HG02970 (cell line): ENCODE data around the gene SLC2A14.
"Not testable (repeated sequence)": the region's sequence is repeated elsewhere in the genome, so short reads cannot be mapped to it uniquely, and the experiment has no call there.

Source experiments
- ATAC-seq: cut with Tn5 transposase; IDR thresholded peaks from one replicate; pipeline ENCODE4 v1.9.1; 2021; ENCODE audit warnings: mild to moderate bottlenecking, moderate library complexity, moderate number of reproducible peaks; ENCODE audit not compliant: unreplicated experiment, low FRiP score

The SLC2A14 gene

GRCh38 chr12:7877420-7877819, 4.7 kb upstream of the SLC2A14 start:
- ATAC-seq: no peak

- no peak for ATAC-seq
These were observed 2.4 kb downstream of the SLC2A14 start for GRCh38 chr12:7870335-7870734.

- no peak for ATAC-seq
These were observed 3.6 kb downstream of the SLC2A14 start for GRCh38 chr12:7869137-7869536.

GRCh38 chr12:7868391-7868790, 4.3 kb downstream of the SLC2A14 start:
- ATAC-seq: no peak

GRCh38 chr12:7864601-7865150, 8.0 kb downstream of the SLC2A14 start:
- ATAC-seq: no peak

GRCh38 chr12:7862814-7863348, 9.8 kb downstream of the SLC2A14 start:
- not testable (repeated sequence) for ATAC-seq

GRCh38 chr12:7862301-7862700, 10.4 kb downstream of the SLC2A14 start:
- ATAC-seq: not testable (repeated sequence)

- no peak for ATAC-seq
These were observed 13.2 kb downstream of the SLC2A14 start for GRCh38 chr12:7859552-7859951.

- ATAC-seq: no peak
These were observed 14.7 kb downstream of the SLC2A14 start for GRCh38 chr12:7857971-7858370.

- ATAC-seq: no peak
These were observed 16.2 kb downstream of the SLC2A14 start for GRCh38 chr12:7856516-7856915.

- no peak for ATAC-seq
These were observed 19.2 kb downstream of the SLC2A14 start for GRCh38 chr12:7853557-7853956.

GRCh38 chr12:7851622-7852081, 21.1 kb downstream of the SLC2A14 start:
- ATAC-seq: not testable (repeated sequence)

- ATAC-seq: not testable (repeated sequence)
These were observed 22.6 kb downstream of the SLC2A14 start for GRCh38 chr12:7850099-7850498.

- not testable (repeated sequence) for ATAC-seq
These were observed 24.7 kb downstream of the SLC2A14 start for GRCh38 chr12:7848098-7848422.

- ATAC-seq: not testable (repeated sequence)
These were observed 25.3 kb downstream of the SLC2A14 start for GRCh38 chr12:7847226-7848097.

- ATAC-seq: no peak
These were observed 28.6 kb downstream of the SLC2A14 start for GRCh38 chr12:7844116-7844515.

GRCh38 chr12:7843583-7843982, 29.1 kb downstream of the SLC2A14 start:
- ATAC-seq: not testable (repeated sequence)

- ATAC-seq: not testable (repeated sequence)
These were observed 29.6 kb downstream of the SLC2A14 start for GRCh38 chr12:7843149-7843548.

GRCh38 chr12:7842444-7842843, 30.3 kb downstream of the SLC2A14 start:
- ATAC-seq: not testable (repeated sequence)

- not testable (repeated sequence) for ATAC-seq
These were observed 32.9 kb downstream of the SLC2A14 start for GRCh38 chr12:7839848-7840247.

GRCh38 chr12:7839226-7839625, 33.5 kb downstream of the SLC2A14 start:
- not testable (repeated sequence) for ATAC-seq

- no peak for ATAC-seq
These were observed 35.3 kb downstream of the SLC2A14 start for GRCh38 chr12:7837366-7837765.
